Body of pancreas (tissue), 4 donors: Measurements from ENCODE around the gene MED27.
"Not testable (repeated sequence)": the region's sequence is repeated elsewhere in the genome, so short reads cannot be mapped to it uniquely, and the experiment has no call there.

ENCODE experiments used
- POLR2A ChIP-seq, 3 donors: fragments of 450-650 bp; IDR thresholded peaks; one replicate each; pipeline ENCODE4 v1.6.1; 2016; ENCODE audit warnings: antibody characterized with exemption in 3 of 3, mild to moderate bottlenecking in 2 of 3
- TF ChIP-seq, protein P1 (sequence below), 7 experiments: fragments of 450-650 bp in 4 of 7; fragments of 200-600 bp in 3 of 7; sonication (generic) in 3 of 7; IDR thresholded peaks; one replicate each; pipeline ENCODE4 v1.5.1; 2016 to 2019; ENCODE audit warnings: antibody characterized with exemption in 7 of 7

- TF ChIP-seq, protein P1, sequence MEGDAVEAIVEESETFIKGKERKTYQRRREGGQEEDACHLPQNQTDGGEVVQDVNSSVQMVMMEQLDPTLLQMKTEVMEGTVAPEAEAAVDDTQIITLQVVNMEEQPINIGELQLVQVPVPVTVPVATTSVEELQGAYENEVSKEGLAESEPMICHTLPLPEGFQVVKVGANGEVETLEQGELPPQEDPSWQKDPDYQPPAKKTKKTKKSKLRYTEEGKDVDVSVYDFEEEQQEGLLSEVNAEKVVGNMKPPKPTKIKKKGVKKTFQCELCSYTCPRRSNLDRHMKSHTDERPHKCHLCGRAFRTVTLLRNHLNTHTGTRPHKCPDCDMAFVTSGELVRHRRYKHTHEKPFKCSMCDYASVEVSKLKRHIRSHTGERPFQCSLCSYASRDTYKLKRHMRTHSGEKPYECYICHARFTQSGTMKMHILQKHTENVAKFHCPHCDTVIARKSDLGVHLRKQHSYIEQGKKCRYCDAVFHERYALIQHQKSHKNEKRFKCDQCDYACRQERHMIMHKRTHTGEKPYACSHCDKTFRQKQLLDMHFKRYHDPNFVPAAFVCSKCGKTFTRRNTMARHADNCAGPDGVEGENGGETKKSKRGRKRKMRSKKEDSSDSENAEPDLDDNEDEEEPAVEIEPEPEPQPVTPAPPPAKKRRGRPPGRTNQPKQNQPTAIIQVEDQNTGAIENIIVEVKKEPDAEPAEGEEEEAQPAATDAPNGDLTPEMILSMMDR (IDR thresholded peaks at IDR 0.05): not testable (repeated sequence)
- TF ChIP-seq POLR2A (IDR thresholded peaks at IDR 0.05): not testable (repeated sequence)
These were observed 158.0 kb downstream of the MED27 start for GRCh38 chr9:131921635-131922034.
